ENCODE measurements around the gene CTNNA2.

The CTNNA2 gene

GRCh38 chr2:80519699-80520291 is 1006.9 kb downstream of the CTNNA2 start:
- DNase-seq, result no peak

- no peak for DNase-seq
These were observed 1012.3 kb downstream of the CTNNA2 start for GRCh38 chr2:80525152-80525551.

- DNase-seq, result no peak
These were observed 1014.3 kb downstream of the CTNNA2 start for GRCh38 chr2:80527119-80527518.

- DNase-seq, result no peak
These were observed 1016.8 kb downstream of the CTNNA2 start for GRCh38 chr2:80529466-80530165.

GRCh38 chr2:80530442-80531064 is 1017.7 kb downstream of the CTNNA2 start:
- DNase-seq, result no peak

- DNase-seq, result no peak
These were observed 1018.5 kb downstream of the CTNNA2 start for GRCh38 chr2:80531319-80531718.

- no peak for DNase-seq
These were observed 1032.8 kb downstream of the CTNNA2 start for GRCh38 chr2:80545420-80546210.

GRCh38 chr2:80546766-80547165 is 1033.9 kb downstream of the CTNNA2 start:
- no peak for DNase-seq

GRCh38 chr2:80547344-80547743 is 1034.5 kb downstream of the CTNNA2 start:
- DNase-seq, result no peak

GRCh38 chr2:80548469-80548868 is 1035.6 kb downstream of the CTNNA2 start:
- DNase-seq, result no peak

GRCh38 chr2:80549901-80550300 is 1037.0 kb downstream of the CTNNA2 start:
- DNase-seq, result no peak

- no peak for DNase-seq
These were observed 1047.5 kb downstream of the CTNNA2 start for GRCh38 chr2:80560326-80560725.

- no peak for DNase-seq
These were observed 1055.2 kb downstream of the CTNNA2 start for GRCh38 chr2:80568011-80568410.

- DNase-seq, result no peak
These were observed 1060.3 kb downstream of the CTNNA2 start for GRCh38 chr2:80573167-80573566.

GRCh38 chr2:80573950-80574349 is 1061.1 kb downstream of the CTNNA2 start:
- DNase-seq, result no peak

GRCh38 chr2:80579756-80580155 is 1066.9 kb downstream of the CTNNA2 start:
- DNase-seq, result no peak

GRCh38 chr2:80591233-80591632 is 1078.4 kb downstream of the CTNNA2 start:
- no peak for DNase-seq

GRCh38 chr2:80592106-80592505 is 1079.3 kb downstream of the CTNNA2 start:
- DNase-seq, result no peak

GRCh38 chr2:80610108-80610507 is 1097.3 kb downstream of the CTNNA2 start:
- no peak for DNase-seq

GRCh38 chr2:80621656-80622055 is 1108.8 kb downstream of the CTNNA2 start:
- DNase-seq, result no peak

- DNase-seq, result no peak
These were observed 1111.2 kb downstream of the CTNNA2 start for GRCh38 chr2:80624062-80624461.

GRCh38 chr2:80634590-80634989 is 1121.7 kb downstream of the CTNNA2 start:
- DNase-seq, result no peak

- no peak for DNase-seq
These were observed 1125.9 kb downstream of the CTNNA2 start for GRCh38 chr2:80638783-80639182.

- DNase-seq, result no peak
These were observed 1129.6 kb downstream of the CTNNA2 start for GRCh38 chr2:80642465-80642864.
